Activated B cell treated with CpG ODN at 0.5 μM for 24 hours (primary cell): Measurements from ENCODE around the gene HMX3. TPM values are rescaled to one million over a fixed set of nuclear protein-coding genes. Genes with fewer than 3 reads are reported as not detected.

Source experiments
- ATAC-seq: fragments of 200-7000 bp; cut with Tn5 transposase; one replicate; pipeline ENCODE4 v1.10.0; 2021; ENCODE audit warnings: low read depth, mild to moderate bottlenecking, moderate library complexity
- CTCF ChIA-PET: fragments of 350-600 bp; sonication (Branson Sonifier 250); formaldehyde crosslinking; loops from one replicate; lab custom pipeline; 2021; ENCODE audit warnings: antibody characterized with exemption; lab: Charles Lee
- POLR2A ChIA-PET: fragments of 350-600 bp; sonication (Branson Sonifier 250); formaldehyde crosslinking; loops from one replicate; lab custom pipeline; 2021; ENCODE audit warnings: antibody characterized with exemption; lab: Charles Lee
- DNase-seq: peaks from one replicate; pipeline ENCODE4 v3.0.0; 2022
- H3K27ac Mint-ChIP-seq: one replicate; pipeline ENCODE4 v1.8.0; 2020; ENCODE audit warnings: mixed read lengths
- H3K27me3 Mint-ChIP-seq: one replicate; pipeline ENCODE4 v1.8.0; 2021; ENCODE audit warnings: mixed read lengths
- H3K36me3 Mint-ChIP-seq: one replicate; pipeline ENCODE4 v1.8.0; 2021; ENCODE audit warnings: low read depth, mixed read lengths
- H3K4me1 Mint-ChIP-seq: one replicate; pipeline ENCODE4 v1.8.0; 2021; ENCODE audit warnings: mixed read lengths
- H3K4me3 Mint-ChIP-seq: one replicate; pipeline ENCODE4 v1.8.0; 2020; ENCODE audit warnings: mild to moderate bottlenecking, mixed read lengths
- H3K9me3 Mint-ChIP-seq: one replicate; pipeline ENCODE4 v1.8.0; 2020; ENCODE audit warnings: mixed read lengths
- CTCF ChIP-seq: fragments of 200-600 bp; IDR thresholded peaks from one replicate; pipeline ENCODE4 v1.8.0; 2022; ENCODE audit warnings: antibody characterized with exemption, mild to moderate bottlenecking
- intact Hi-C: fragments of 100-400 bp; cut with micrococcal nuclease; formaldehyde crosslinking; loops from one replicate; pipeline ENCODE4 v1.15.1; 2024
- total RNA-seq: library from RNA; stranded (reverse); gene quantifications from 2 replicates; pipeline ENCODE4 v1.2.3, GENCODE V29; 2022

The HMX3 gene
- total RNA-seq, 1 donor from 2014 or later, result not detected

- POLR2A ChIA-PET, result interaction anchor here (1.1 to 1.7 kb wide), 2 partner anchors 9 to 10 kb away, joined by 3 to 7 read pairs; partner anchors contain the start of gene BUB3
Measured at GRCh38 chr10:123144697-123145541, 9.1 kb downstream of the HMX3 start.

GRCh38 chr10:123145542-123146012 lies 9.8 kb downstream of the HMX3 start:
- ATAC-seq, result no peak
- no peak overlapping the region for H3K4me3 Mint-ChIP-seq
- POLR2A ChIA-PET, result interaction anchor here (1.1 to 1.7 kb wide), 2 partner anchors 9 to 11 kb away, joined by 3 to 7 read pairs; partner anchors contain the start of gene BUB3
- H3K36me3 Mint-ChIP-seq, result no peaks in the 10 kb centered on the region
- DNase-seq, result no peak
- H3K27me3 Mint-ChIP-seq, result peaks cover 69% of the 10 kb centered on the region
- peaks cover 41% of the 10 kb centered on the region for H3K4me1 Mint-ChIP-seq
- intact Hi-C loops, result loop anchor here (10.0 kb wide), 1 partner anchor 1299 kb away; no protein-coding TSS in a partner anchor
- CTCF ChIA-PET, result interaction anchor here (0.6 to 2.9 kb wide), 3 partner anchors 8 to 137 kb away, joined by 3 to 13 read pairs (median 4); partner anchors contain the start of genes BUB3 and IKZF5
- no peak for TF ChIP-seq CTCF
- peak overlapping the region; percentile 56 for H3K27ac Mint-ChIP-seq
- no peaks in the 10 kb centered on the region for H3K9me3 Mint-ChIP-seq

More at GRCh38 chr10:123144697-123145541, 9.1 kb downstream of the HMX3 start:
- peak overlapping the region; percentile 66 for H3K27ac Mint-ChIP-seq
- H3K4me3 Mint-ChIP-seq, result peak overlapping the region; percentile 20
- no peaks in the 10 kb centered on the region for H3K36me3 Mint-ChIP-seq
- CTCF ChIA-PET, result interaction anchor here (1.8 to 2.9 kb wide), 2 partner anchors 9 to 11 kb away, joined by 4 to 13 read pairs; partner anchors contain the start of gene BUB3
- DNase-seq, result peak; percentile 22
- no peak for TF ChIP-seq CTCF
- peaks cover 35% of the 10 kb centered on the region for H3K4me1 Mint-ChIP-seq
- no peaks in the 10 kb centered on the region for H3K9me3 Mint-ChIP-seq
- no peak for ATAC-seq
- peaks cover 70% of the 10 kb centered on the region for H3K27me3 Mint-ChIP-seq
- intact Hi-C loops, result loop anchor here (10.0 kb wide), 1 partner anchor 1300 kb away; no protein-coding TSS in a partner anchor

GRCh38 chr10:123146013-123146893 lies 10.5 kb downstream of the HMX3 start:
- H3K27ac Mint-ChIP-seq, result peak overlapping the region; percentile 56
- H3K36me3 Mint-ChIP-seq, result no peaks in the 10 kb centered on the region
- CTCF ChIA-PET, result interaction anchor here (0.6 to 2.9 kb wide), 3 partner anchors 8 to 138 kb away, joined by 3 to 13 read pairs (median 4); partner anchors contain the start of genes BUB3 and IKZF5
- intact Hi-C loops, result loop anchor here (10.0 kb wide), 1 partner anchor 1299 kb away; no protein-coding TSS in a partner anchor
- no peak for TF ChIP-seq CTCF
- H3K4me3 Mint-ChIP-seq, result peak overlapping the region; percentile 36
- DNase-seq, result peak; percentile 18
- peaks cover 66% of the 10 kb centered on the region for H3K27me3 Mint-ChIP-seq
- peaks cover 48% of the 10 kb centered on the region for H3K4me1 Mint-ChIP-seq
- H3K9me3 Mint-ChIP-seq, result no peaks in the 10 kb centered on the region
- POLR2A ChIA-PET, result interaction anchor here (1.1 to 1.7 kb wide), 2 partner anchors 8 to 12 kb away, joined by 3 to 7 read pairs; partner anchors contain the start of gene BUB3
- ATAC-seq, result no peak

- no peak for ATAC-seq
- Mint-ChIP-seq H3K27me3 (peaks cover 62% of the 10 kb centered on the region), H3K36me3 (no peaks in the 10 kb centered on the region), H3K27ac (peak overlapping the region; percentile 46), H3K4me3 (peak overlapping the region; percentile 36), H3K9me3 (no peaks in the 10 kb centered on the region), H3K4me1 (peaks cover 52% of the 10 kb centered on the region)
- no peak for DNase-seq
- CTCF ChIA-PET, result interaction anchor here (2.9 kb wide), 1 partner anchor 13 kb away, joined by 13 read pairs; no protein-coding TSS in a partner anchor
- intact Hi-C loops, result loop anchor here (10.0 kb wide), 1 partner anchor 1298 kb away; no protein-coding TSS in a partner anchor
- TF ChIP-seq CTCF, result no peak
- POLR2A ChIA-PET, result no interaction called here
Measured at GRCh38 chr10:123146894-123147634, 11.3 kb downstream of the HMX3 start.
